WI38 (cell line): ENCODE data around the gene LAMTOR2.
A peak's percentile ranks its signal among the peaks of the same experiment; 100 is the strongest.

Experiments
- H3K4me3 ChIP-seq: 2 replicates; pipeline ENCODE4 v1.5.1; 2011; ENCODE audit warnings: low read depth, mild to moderate bottlenecking, control low read depth, low read length
- TF ChIP-seq, protein P1 (sequence below): IDR thresholded peaks from 2 replicates; pipeline ENCODE4 v1.5.1; 2012; ENCODE audit warnings: low read depth, mild to moderate bottlenecking, control low read depth, low read length

The LAMTOR2 gene

DNA sequence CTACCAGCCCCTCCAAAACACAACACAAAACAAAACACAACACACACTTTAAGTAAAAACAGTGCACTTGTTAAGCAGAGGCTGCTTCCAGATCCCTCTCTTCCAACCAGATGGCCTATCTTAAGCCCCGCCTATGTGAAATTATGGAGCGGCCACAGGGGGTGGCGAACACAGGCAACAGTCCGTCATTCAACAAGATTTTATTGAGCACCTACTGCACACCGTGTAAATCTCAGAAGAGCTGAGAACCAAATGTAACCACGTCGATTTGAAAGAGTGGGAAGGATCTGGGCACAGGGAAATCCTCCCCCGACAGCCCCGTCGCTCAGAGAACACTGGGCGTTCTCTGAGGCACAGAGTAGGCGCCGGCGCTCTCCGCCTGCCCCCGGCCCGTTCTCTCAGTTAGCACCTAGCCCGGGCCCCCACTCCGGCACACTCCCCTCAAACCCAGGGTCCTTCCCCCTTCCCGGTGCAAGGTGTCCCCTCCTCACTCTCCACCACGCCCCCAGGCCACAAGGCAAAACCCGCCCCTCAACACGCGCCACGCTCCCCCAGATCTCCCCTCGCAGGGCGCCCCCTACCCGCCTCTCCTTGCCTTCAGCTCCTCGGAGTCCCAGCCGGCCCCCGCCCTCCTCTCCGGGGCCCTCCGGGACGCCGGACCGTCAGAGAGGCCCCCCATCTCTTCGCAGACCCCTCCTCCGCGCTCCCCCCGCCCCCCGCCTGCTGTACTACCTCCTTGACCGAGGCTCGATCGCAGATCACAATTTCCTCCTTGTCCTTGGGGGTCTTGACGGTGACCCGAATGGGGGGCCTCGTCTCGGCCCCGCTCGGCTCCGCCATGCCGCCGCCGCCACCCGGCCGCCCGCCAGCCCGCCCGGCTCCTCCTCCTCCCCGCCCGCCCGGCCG is 1.5 kb upstream of the LAMTOR2 start:
- TF ChIP-seq, protein P1, sequence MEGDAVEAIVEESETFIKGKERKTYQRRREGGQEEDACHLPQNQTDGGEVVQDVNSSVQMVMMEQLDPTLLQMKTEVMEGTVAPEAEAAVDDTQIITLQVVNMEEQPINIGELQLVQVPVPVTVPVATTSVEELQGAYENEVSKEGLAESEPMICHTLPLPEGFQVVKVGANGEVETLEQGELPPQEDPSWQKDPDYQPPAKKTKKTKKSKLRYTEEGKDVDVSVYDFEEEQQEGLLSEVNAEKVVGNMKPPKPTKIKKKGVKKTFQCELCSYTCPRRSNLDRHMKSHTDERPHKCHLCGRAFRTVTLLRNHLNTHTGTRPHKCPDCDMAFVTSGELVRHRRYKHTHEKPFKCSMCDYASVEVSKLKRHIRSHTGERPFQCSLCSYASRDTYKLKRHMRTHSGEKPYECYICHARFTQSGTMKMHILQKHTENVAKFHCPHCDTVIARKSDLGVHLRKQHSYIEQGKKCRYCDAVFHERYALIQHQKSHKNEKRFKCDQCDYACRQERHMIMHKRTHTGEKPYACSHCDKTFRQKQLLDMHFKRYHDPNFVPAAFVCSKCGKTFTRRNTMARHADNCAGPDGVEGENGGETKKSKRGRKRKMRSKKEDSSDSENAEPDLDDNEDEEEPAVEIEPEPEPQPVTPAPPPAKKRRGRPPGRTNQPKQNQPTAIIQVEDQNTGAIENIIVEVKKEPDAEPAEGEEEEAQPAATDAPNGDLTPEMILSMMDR, result peak; percentile 19; the same call in 1 of the 2 replicates
- H3K4me3 ChIP-seq, result peak overlapping the region; percentile 82

DNA sequence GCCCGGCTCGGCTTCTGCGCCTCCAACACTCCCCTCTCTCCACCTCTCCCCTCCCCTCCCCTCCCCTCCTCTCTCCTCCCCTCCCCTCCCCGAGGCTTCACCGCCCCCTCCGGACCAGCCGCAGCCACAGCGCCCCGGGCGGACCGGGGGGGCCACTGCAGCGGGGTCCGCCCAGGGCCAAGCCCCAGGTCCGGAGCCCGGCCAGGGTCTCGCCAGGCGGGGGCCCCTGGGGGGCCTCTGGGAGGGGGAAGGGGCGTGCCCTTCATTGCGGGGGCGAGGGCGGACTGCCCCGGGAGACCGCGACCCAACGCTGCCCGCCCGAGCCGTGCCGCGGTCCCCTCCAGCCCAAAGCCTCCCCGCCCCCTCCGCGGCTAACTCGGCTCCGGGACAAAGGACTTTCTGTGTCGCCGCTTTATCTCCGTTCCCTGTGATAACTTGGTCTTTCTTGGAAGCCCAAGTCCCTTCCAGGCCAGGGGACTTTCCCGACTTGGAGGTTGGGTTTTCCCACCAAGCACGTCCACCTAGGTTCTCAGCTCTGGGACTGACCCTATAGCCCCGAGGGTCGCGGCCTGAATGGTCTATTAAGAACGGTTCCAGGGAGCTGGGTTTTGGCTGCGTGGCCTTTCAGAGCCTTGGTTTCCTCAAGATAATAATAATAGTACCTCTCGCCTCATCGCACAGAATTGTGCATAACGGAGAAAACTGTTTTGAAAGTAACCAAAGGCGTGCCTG is 648 bp upstream of the LAMTOR2 start, which contains the start of gene UBQLN4:
UBQLN4 (minus strand) TSS at position 31 of the 732 bp plus-strand sequence. CDS start 97 bp downstream, outside the sequence.
- TF ChIP-seq, protein P1, result peak; percentile 44
- peak within 1 kb of the TSS; percentile 82 for H3K4me3 ChIP-seq

DNA sequence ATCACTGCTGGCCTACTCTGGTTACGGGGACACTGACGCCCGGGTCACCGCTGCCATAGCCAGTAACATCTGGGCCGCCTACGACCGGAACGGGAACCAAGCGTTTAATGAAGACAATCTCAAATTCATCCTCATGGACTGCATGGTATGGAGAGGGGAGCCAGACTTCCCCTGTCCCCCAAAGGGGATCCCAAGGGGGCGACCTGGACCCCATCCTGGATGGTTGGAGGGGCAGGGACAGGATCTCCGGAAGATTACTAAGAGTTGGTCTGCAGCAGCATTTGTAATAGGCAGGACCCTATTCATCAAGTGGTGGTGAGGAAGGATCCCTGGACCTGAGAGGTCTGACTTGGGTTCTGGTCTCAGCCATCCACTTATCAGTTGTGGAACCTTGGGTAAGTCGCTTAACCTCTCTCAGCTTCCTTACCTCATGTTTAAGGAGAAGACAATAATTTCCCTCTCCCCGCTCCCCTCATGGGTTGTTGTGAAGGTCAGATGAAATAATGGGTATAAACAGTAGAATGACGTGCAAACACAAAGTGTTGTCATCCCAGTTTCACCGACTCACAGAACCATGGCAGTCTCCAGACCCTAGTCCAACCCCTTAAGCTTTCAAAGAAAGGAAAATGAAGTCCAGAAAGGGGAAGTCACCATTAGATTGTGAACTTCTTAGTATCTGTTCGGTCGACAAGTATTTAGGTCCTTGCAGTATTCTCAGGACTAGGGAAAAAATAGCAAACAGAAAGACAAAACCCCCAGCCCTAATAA is 883 bp downstream of the LAMTOR2 start:
- H3K4me3 ChIP-seq, result peak overlapping the region; percentile 79
- TF ChIP-seq, protein P1, result no peak

DNA sequence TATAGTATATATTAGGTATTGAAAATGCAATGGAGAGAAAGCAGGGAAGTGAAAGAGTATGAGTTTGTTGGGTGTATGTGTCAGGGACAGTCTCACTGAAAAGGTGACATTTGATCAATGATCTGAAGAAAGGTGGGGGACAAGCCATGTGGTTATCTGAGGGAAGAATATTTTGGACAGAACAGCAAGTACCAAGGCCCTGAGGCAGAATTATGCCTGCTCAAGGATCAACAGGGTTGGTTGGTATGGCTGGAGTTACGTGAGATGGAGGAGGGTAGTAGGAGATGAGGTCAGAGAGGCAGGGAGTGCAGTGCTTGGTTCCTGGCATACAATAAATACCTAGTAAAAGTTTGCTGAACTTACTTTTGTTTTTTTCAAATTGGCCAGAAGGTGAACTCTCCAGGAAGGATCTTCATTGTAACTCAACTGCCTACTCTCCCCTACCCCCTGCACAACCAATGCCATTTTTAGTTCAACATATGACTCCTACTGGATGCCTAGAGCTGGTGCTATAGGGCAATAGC is 1.8 kb downstream of the LAMTOR2 start:
- TF ChIP-seq, protein P1, result no peak
- H3K4me3 ChIP-seq, result no peak overlapping the region

DNA sequence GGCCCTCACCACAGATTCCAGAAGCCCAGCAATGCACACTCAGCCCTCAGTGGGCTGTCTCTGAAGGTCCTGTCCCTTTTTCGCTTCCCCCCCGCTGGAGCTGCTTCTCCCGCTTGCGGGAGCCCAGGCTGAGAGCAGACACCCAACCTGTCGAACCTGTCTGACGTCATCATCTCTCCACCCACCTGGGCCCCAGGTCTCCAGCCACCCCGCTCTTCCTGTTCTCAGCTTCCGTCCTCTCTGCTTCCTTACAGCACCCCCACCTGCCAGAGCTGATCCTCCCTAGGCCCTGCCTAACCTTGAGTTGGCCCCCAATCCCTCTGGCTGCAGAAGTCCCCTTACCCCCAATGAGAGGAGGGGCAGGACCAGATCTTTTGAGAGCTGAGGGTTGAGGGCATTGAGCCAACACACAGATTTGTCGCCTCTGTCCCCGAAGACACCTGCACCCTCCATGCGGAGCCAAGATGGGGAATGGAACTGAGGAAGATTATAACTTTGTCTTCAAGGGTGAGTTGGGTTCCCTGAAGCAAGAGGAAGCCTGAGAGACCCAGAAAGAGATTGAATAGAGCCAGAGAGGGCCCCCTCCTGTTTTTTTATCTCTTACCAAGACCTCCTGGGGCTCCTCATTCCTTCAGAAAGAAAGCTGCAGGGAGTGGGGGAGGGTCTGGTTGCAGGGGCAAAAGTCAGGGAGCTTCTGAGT is 6.5 kb downstream of the LAMTOR2 start, which contains the start of gene RAB25:
RAB25 (plus strand) TSS at position 224 of the 700 bp plus-strand sequence; CDS start at position 465, 241 bp downstream.
- no peak within 1 kb of the TSS for H3K4me3 ChIP-seq
- TF ChIP-seq, protein P1, result no peak

DNA sequence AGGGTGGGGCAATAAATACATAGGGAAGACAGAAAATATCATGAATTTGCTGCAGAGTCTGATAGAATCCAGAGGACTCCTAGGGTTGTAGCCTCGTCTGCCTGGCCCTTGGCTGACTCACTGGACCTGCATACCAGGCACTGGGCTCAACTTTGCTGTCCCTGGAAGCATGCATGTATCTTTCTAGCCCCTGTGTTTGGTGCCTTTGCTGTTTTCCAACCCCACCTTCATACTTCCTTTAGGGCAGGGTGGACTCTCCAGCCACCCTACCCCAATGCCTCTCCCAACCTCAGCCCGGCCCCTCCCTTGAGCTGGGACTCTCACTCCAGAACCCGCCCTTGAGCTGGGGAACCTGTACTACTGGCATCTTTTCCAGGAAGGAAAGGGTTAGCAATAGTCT is 7.6 kb downstream of the LAMTOR2 start:
- H3K4me3 ChIP-seq, result no peak overlapping the region
- TF ChIP-seq, protein P1, result no peak
